Activated CD8-positive, alpha-beta memory T cell treated with anti-CD3 and anti-CD28 coated beads, Interleukin-2, amount 50 U/mL, for 24 hours (primary cell): ENCODE measurements around the gene FAM13C.
"Not testable (repeated sequence)": the region's sequence is repeated elsewhere in the genome, so short reads cannot be mapped to it uniquely, and the experiment has no call there.

Experiments
- DNase-seq: peaks from one replicate; pipeline ENCODE4 v3.0.0-alpha.2; 2020; ENCODE audit errors: extremely low read depth

The FAM13C gene

GRCh38 chr10:59362144-59362958 lies at the start of gene FAM13C:
Gene FAM13C, minus strand, starts transcription at chr10:59362549. Its CDS starts 89 bp downstream, at chr10:59362460.
- no peak for DNase-seq

GRCh38 chr10:59405235-59405634 lies 42.9 kb upstream of the FAM13C start:
- no peak for DNase-seq

- DNase-seq: no peak
These were observed 37.9 kb upstream of the FAM13C start for GRCh38 chr10:59400214-59400613.

- DNase-seq: not testable (repeated sequence)
These were observed 37.0 kb upstream of the FAM13C start for GRCh38 chr10:59399329-59399728.

- no peak for DNase-seq
These were observed 35.6 kb upstream of the FAM13C start for GRCh38 chr10:59397961-59398360.

- no peak for DNase-seq
These were observed 33.6 kb upstream of the FAM13C start for GRCh38 chr10:59395984-59396383.

- DNase-seq: no peak
These were observed 31.0 kb upstream of the FAM13C start for GRCh38 chr10:59393349-59393748.

GRCh38 chr10:59391060-59391459 lies 28.7 kb upstream of the FAM13C start:
- no peak for DNase-seq

GRCh38 chr10:59388671-59388976 lies 26.3 kb upstream of the FAM13C start:
- DNase-seq: no peak

- DNase-seq: no peak
These were observed 25.8 kb upstream of the FAM13C start for GRCh38 chr10:59387951-59388670.

GRCh38 chr10:59384761-59385160 lies 22.4 kb upstream of the FAM13C start:
- DNase-seq: no peak

- no peak for DNase-seq
These were observed 21.6 kb upstream of the FAM13C start for GRCh38 chr10:59383908-59384307.

GRCh38 chr10:59383436-59383835 lies 21.1 kb upstream of the FAM13C start:
- no peak for DNase-seq

- no peak for DNase-seq
These were observed 20.5 kb upstream of the FAM13C start for GRCh38 chr10:59382831-59383295.

GRCh38 chr10:59381687-59382086 lies 19.3 kb upstream of the FAM13C start:
- no peak for DNase-seq

- DNase-seq: no peak
These were observed 14.5 kb upstream of the FAM13C start for GRCh38 chr10:59376846-59377245.

GRCh38 chr10:59375990-59376389 lies 13.6 kb upstream of the FAM13C start:
- no peak for DNase-seq

- no peak for DNase-seq
These were observed 12.6 kb upstream of the FAM13C start for GRCh38 chr10:59374916-59375315.

GRCh38 chr10:59373071-59373470 lies 10.7 kb upstream of the FAM13C start:
- no peak for DNase-seq

GRCh38 chr10:59372543-59372942 lies 10.2 kb upstream of the FAM13C start:
- no peak for DNase-seq

GRCh38 chr10:59366290-59366689 lies 3.9 kb upstream of the FAM13C start:
- DNase-seq: no peak

- no peak for DNase-seq
These were observed 1.2 kb upstream of the FAM13C start for GRCh38 chr10:59363446-59363958.

- no peak for DNase-seq
These were observed 621 bp upstream of the FAM13C start for GRCh38 chr10:59362959-59363381.
